ELF-1 (cell line): ENCODE data around the gene NFKB1.
"Not testable (repeated sequence)": the region's sequence is repeated elsewhere in the genome, so short reads cannot be mapped to it uniquely, and the experiment has no call there.

Source experiments
- DNase-seq: peaks from one replicate; pipeline ENCODE4 v3.0.0-alpha.2; 2016; ENCODE audit warnings: low read depth, low spot score

The NFKB1 gene, protein sequence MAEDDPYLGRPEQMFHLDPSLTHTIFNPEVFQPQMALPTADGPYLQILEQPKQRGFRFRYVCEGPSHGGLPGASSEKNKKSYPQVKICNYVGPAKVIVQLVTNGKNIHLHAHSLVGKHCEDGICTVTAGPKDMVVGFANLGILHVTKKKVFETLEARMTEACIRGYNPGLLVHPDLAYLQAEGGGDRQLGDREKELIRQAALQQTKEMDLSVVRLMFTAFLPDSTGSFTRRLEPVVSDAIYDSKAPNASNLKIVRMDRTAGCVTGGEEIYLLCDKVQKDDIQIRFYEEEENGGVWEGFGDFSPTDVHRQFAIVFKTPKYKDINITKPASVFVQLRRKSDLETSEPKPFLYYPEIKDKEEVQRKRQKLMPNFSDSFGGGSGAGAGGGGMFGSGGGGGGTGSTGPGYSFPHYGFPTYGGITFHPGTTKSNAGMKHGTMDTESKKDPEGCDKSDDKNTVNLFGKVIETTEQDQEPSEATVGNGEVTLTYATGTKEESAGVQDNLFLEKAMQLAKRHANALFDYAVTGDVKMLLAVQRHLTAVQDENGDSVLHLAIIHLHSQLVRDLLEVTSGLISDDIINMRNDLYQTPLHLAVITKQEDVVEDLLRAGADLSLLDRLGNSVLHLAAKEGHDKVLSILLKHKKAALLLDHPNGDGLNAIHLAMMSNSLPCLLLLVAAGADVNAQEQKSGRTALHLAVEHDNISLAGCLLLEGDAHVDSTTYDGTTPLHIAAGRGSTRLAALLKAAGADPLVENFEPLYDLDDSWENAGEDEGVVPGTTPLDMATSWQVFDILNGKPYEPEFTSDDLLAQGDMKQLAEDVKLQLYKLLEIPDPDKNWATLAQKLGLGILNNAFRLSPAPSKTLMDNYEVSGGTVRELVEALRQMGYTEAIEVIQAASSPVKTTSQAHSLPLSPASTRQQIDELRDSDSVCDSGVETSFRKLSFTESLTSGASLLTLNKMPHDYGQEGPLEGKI

DNA sequence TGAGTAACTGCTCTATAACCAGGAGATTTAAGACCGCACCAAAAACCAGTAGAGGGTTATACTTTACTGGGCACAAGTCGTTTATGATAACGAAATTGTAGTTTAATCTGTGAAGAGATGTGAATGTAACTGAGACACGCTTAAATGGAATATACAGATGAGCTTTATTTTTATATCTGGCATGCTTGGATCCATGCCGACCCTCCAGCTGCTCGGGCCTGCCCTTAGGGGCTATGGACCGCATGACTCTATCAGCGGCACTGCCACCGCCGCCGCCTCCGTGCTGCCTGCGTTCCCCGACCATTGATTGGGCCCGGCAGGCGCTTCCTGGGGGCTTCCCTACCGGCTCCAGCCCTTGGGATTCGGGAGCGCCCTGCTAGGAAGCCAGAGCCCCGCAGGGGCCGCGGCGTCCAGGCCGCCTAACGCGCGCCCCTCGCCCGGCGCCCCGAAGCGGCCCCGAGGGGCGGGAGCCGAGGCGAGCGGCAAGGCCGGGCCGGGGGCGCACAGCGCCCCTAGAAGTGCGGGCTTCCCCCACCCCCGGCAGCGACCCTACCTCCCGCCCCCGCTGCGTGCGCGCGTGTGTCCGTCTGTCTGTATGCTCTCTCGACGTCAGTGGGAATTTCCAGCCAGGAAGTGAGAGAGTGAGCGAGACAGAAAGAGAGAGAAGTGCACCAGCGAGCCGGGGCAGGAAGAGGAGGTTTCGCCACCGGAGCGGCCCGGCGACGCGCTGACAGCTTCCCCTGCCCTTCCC lies at the start of gene NFKB1:
Gene NFKB1, plus strand, starts transcription at position 664 of the 751 bp plus-strand sequence. CDS start 24,160 bp downstream, outside the sequence.
- DNase-seq: peak; percentile 50

DNA sequence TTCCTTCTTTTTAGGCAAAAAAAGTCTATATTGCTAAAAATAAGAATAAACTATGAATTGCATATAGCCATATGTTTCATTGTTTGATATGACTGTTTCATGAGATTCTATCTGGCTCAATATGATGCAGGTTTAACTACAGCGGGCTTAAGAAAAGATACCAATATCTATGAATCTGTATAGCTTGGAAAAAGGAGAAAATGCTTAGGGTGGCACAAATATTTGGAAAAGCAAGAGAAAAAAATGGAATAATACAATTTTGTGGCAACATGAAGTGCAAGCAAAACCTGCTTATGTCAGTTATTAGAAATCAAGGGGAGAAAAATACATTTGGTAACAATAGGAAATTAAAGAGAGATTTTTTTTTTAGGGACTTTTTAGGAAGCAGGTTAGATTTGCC lies 48.3 kb upstream of the NFKB1 start:
- DNase-seq: no peak

DNA sequence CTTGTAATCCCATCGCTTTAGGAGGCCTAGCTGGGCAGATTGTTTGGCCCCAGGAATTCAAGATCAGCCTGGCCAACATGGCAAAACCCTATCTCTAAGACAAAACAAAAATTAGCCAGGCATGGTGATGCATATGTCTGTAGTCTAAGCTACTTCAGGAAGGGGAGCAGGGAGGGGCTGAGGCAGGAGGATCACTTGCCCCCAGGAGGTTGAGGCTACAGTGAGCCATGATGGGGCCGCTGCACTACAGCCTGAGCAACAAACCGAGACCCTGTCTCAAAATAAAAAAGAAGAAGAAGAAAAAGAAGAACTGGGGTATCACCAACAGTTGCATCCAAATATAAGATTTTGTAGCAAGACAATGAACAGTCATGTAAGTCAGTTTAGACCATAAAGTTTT lies 47.3 kb upstream of the NFKB1 start:
- no peak for DNase-seq

DNA sequence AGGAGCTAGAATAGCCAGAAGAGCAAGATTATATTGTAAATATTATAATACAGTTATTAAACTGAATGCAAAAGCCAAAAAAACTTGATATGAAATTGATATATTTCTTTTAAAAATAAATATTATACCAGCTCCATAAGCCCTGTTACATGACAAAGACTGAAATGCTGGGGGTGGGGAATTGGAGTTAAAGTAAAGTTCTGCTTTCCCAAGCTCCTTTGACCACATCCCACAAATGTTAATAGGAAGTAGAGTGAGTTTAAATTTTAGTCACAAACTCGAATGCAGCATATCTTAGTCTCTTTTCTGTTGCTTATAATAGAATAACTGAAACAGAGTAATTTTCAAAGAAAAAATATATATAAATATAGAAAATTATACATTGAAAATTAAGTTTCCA lies 46.9 kb upstream of the NFKB1 start:
- DNase-seq: no peak

DNA sequence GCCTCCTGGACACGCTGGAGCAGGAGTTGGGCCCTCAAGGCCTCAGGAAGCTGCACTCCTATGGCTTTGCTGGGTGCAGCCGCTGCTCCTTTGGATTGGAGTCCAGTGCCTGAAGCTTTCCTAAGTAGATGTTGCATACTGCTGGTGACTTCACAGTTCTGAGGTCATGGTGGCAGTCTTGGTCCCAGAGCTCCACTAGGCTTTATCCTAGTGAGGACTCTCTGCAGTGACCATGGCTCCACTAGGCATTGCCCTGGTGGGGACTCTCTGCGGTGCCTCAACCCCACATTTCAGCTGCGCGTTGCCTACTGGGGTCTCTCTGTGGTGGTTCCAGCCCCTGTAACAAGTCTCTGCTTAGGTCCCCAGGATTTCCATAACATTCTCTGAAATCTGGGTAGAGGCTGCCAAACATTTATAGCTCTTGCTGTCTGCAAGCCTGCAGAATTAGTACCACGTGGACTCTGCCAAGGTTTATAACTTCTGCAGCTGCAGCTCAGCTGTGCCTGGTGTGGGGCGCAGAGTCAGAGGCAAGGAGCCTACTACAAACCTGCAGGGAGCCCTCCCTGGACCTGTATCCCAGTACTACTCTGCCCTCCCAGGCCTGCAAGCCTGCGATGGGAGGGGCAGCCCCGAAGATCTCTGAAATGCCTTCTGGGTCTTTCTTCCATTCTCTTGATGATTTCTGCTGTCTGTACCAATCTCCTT lies 46.0 kb upstream of the NFKB1 start:
- no peak for DNase-seq

DNA sequence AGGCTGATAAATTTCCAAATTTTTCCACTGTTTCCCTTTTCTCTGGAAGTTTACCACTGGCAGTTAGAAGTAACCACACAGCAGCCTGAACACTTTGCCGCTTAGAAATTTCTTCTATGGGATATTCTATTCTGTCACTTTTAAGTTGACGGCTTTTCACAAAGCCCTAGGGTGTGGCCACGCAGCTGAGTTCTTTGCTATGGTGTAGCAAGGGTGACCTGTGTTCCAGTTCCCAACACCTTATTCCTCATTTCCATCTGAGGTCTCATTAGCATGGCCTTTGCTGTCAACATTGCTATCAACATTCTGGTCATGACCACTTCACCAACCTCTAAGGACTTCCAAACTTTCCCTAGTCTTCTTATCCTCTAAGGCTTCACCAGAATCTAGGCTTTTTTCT lies 45.4 kb upstream of the NFKB1 start:
- DNase-seq: no peak

DNA sequence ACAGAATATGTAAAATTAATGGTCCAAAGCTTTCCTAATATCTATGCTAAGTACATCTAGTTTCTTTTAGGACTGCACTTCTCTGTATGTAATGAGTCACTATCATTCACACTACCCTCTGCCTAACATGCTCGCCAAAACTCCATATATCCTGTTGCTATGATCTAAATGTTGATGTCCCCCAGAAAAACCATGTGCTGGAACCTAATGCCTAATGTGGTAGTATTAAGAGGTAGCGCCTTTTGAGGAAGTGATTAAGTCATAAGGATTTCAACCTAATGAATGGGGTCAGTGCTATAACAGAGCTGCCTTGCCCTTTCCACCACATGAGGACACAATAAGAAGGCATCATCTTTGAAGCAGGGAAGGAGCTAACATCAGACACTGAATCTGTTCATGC lies 34.9 kb upstream of the NFKB1 start:
- no peak for DNase-seq

DNA sequence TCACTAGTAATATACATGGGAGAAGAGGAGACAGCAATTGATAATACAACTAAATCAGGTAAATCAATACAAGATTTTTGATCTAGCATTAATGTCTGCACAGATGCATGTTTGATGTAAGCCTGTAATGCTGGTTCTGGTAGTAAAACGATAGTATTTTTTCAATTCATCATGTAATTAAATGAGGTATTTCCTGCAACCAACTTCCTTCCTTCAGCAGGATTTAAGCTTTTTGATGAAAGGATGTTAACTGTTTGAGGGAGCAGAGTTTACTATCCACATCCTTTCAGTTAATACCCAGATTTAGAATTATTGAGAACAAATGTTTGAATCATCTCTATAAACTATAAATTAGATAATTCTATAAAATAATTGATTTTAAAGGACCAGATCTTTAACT lies 31.4 kb upstream of the NFKB1 start:
- DNase-seq: no peak

DNA sequence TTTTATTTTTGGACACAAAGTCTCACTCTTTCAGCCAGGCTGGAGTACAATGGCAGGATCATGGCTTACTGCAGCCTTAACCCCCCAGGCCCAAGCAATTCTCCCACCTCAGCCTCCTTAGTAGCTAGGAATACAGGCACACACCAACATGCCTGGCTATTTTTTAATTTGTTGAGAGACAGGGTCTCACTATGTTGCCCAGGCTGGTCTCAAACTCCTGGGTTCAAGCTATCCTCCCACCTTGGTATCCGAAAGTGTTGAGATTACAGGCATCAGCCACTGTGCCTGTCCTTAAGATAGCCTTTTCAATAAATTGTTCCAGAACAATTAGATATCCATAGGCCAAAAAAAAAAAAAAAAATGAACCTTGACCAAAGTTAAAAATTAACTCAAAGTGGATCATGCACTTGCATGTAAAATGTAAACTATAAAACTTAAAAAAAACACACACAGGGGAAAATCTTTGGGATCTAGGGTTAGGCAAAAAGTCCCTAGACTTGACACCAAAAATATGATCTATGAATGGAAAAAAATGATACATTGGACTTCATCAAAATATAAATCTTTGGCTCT lies 28.6 kb upstream of the NFKB1 start:
- no peak for DNase-seq

DNA sequence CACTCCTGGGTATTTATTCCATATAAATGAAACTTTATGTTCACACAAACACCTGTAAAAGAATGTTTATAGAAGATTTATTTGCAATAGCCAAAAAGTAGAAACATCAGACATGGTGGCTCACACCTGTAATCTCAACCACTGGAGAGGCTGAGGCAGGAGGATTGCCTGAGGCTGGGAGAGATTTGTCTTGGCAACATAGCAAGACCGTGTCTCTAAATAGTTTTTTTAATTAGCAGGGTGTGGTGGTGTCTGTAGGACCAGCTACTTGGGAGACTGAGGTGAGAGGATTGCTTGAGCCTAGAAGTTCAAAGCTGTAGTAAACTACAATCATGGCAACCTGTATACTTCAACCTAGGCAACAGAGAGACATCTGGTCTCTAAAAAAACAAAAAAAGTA lies 27.7 kb upstream of the NFKB1 start:
- no peak for DNase-seq

DNA sequence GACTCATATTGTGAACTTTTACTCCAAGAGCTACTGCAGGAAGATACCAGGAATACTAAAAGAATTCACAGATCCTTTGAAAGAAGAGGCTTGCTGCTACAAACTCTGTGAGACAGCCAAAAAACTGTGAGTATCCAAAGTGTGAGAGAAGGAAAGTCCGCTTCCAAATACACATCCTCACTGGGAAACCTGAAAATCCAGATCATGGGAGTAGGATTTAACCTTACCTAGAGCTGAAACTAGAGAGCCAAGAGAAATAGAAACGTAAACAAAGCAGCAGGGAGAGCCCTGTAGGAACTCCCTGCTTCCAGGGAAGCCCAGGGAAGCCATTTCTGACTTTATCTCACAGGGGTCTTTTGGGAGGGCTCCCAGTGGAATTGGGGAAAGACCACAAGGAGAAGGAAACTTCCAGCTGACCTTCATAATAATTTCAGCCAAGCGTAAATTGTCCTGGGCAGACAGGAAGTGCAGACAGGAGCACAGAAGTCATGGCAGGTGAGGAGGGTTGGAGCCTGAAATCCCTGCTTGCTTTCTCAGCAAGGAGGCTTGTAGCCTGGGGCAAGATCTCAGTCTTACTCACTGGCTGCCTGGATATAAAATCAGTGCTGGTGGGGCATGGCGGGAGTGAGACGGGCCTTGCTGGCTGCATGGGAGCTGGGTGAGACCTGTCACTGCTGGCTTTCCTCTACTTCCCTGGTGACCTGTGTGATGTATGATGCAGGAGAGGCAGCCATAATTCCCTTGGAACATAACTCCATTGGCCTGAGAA lies 26.2 kb upstream of the NFKB1 start:
- DNase-seq: peak; percentile 47

DNA sequence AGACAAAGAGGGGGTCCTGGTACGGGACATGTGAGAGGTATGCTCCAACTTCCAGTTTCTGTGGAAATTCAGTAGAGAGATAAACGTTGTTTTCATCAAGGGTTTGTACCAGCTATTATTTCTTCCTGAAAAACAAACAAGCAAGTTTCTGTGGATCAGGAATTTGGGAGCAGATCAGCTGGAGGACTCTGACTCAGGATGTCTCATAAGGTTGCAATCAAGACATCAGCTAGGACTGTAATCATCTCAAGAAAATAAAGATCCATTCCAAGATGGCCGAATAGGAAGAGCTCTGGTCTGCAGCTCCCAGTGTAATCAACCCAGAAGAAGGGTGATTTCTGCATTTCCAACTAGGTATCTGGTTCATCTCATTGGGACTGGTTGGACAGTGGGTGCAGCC lies 23.5 kb upstream of the NFKB1 start:
- DNase-seq: no peak

DNA sequence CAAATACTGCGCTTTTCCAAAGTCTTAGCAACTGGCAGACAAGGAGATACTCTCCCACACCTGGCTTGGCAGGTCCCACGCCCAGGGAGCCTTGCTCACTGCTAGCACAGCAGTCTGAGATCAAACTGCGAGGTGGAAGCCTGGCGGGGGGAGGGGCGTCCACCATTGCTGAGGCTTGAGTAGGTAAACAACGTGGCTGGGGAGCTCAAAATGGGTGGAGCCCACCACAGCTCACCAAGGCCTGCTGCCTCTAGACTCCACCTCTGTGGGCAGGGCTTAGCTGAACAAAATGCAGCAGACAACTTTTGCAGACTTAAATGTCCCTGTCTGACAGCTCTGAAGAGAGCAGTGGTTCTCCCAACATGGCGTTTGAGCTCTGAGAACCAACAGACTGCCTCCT lies 23.0 kb upstream of the NFKB1 start:
- peak; percentile 30 for DNase-seq

DNA sequence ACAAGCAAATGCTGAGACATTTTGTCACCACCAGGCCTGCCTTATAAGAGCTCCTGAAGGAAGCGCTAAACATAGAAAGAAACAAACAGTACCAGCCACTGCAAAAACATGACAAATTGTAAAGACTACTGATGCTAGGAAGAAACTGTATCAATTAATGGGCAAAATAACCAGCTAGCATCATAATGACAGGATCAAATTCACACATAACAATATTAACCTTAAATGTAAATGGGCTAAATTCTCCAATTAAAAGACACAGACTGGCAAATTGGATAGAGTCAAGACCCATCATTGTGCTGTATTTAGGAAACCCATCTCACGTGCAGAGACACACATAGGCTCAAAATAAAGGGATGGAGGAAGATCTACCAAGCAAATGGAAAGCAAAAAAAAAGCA lies 21.3 kb upstream of the NFKB1 start:
- not testable (repeated sequence) for DNase-seq

DNA sequence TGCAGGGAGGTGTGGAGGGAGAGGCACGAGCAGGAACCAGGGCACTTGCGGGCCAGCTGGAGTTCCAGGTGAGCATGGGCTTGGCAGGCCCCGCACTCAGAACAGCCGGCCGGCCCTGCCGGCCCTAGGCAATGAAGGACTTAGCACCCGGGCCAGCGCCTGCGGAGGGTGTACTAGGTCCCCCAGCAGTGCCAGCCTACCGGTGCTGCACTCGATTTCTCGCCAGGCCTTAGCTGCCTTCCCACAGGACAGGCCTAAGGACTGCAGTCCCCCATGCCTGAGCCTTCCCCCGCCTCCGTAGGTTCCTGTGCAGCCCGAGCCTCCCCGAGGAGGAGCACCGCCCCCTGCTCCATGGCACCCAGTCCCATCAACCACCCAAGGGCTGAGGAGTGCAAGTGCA lies 18.0 kb upstream of the NFKB1 start:
- DNase-seq: no peak

DNA sequence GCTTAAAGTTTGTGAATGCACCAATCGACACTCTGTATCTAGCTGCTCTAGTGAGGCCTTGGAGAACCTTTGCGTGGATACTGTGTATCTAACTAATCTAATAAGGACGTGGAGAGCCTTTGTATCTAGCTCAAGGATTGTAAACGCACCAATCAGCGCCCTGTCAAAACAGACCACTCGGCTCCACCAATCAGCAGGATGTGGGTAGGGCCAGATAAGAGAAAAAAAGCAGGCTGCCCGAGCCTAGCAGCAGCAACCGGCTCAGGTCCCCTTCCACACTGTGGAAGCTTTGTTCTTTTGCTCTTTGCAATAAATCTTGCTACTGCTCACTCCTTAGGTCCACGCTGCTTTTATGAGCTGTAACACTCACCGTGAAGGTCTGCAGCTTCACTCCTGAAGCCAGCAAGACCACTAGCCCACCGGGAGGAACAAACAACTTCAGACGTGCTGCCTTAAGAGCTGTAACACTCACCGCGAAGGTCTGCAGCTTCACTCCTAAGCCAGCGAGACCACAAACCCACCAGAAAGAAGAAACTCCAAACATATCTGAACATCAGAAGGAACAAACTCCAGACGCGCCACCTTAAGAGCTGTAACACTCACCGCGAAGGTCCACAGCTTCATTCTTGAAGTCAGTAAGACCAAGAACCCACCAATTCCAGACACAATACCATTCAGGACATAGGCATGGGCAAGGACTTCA lies 17.0 kb upstream of the NFKB1 start:
- not testable (repeated sequence) for DNase-seq

DNA sequence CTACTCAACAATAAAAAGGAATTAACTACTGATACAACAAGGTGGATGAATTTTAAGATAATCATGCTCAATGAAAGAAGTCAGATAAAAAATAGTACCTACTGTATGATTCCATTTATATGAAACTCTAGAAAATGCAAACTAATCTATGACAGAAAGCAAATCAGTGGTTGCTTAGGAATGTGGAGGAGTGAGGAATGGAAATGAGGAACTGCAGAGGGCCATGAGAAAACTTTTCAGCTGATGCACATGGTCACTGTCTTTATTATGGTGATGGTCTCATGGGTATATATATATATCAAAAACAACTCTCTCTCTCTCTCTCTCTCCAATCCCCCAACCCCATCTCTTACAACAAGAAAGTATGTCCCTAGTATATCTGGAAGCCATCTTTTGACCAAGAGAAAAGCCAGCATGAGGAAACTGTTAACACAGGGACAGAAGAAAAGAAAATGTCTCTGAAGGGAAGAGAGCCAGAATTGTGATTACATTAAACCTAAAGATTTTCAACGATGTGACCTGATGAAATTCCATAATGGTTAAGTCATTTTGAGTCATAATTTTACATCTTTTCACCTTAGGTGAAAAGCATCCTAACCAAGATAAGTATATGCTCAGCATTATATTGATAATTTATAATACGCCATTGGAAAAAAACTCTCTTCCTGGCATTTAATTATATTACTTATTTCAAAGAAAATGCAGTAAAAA lies 8.5 kb upstream of the NFKB1 start:
- DNase-seq: no peak

DNA sequence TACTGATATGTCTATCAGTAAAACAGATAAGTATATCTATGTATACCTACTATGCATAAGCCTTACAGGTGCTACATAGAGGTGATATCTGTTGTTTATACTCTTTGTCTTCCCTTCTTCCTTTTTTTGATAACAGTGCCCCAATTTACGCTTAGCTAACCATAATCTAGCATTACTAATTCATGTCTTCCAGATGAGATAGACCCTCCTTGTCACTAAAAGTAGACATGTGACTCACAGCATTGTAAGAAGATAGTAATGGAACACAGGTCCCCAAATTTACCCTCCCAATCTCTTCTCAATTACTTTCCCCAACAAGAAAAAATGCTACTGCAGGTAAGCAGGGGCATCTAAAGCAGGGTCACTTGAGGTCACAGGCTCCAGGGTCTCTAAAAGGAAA lies 7.9 kb upstream of the NFKB1 start:
- DNase-seq: no peak

DNA sequence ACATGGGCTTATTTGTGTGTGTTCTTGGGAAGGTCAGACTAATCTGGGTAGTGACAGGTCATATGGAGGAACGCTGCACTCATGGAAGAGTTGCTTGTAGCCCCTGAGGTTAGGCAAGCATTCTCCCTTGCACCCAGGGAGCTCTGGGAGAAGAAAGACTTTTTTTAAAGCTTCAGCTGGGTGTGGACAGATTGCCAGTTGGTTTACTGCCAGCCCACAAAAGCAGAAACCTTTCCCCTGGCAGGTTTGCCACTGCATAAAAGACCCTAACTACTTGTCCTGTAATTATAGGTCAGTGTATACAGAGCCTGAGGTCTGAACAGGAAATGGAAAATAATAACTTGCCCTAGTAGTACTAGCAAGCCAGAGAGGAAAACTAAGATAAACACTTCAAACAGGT lies 7.4 kb upstream of the NFKB1 start:
- peak; percentile 18 for DNase-seq
